Testis (tissue), 2 donors: ENCODE data around the gene NGLY1.

ENCODE experiments used
- CTCF ChIP-seq, 3 experiments: fragments of 450-650 bp in 2 of 3; fragments of 200-600 bp in 1 of 3; sonication (generic) in 1 of 3; IDR thresholded peaks; one replicate each; pipeline ENCODE4 v1.5.1; 2016 to 2019; ENCODE audit warnings: antibody characterized with exemption in 3 of 3, mild to moderate bottlenecking in 2 of 3, moderate library complexity in 1 of 3
- POLR2A ChIP-seq: fragments of 450-650 bp; IDR thresholded peaks from one replicate; pipeline ENCODE4 v1.6.1; 2017; ENCODE audit warnings: antibody characterized with exemption, mild to moderate bottlenecking, moderate library complexity

GRCh38 chr3:25803833-25804232 is 20.6 kb upstream of the NGLY1 start:
- TF ChIP-seq POLR2A (no peak), CTCF (IDR thresholded peaks at IDR 0.05) (no peak)
